Lung (tissue), 12 donors: Measurements from ENCODE around the gene YBX2. TPM values are rescaled to one million over a fixed set of nuclear protein-coding genes. Genes with fewer than 3 reads are reported as not detected.

Source experiments
- ATAC-seq: fragments of 200-7000 bp; cut with Tn5 transposase; one replicate; pipeline ENCODE4 v1.9.1; 2020; ENCODE audit warnings: moderate number of reproducible peaks; ENCODE audit not compliant: insufficient read depth, low FRiP score
- DNase-seq, 3 donors: peaks; one replicate each; pipeline ENCODE4 v3.0.0-alpha.2; 2013 to 2017
- H3K27ac ChIP-seq, 2 donors: one replicate each; pipeline ENCODE4 v1.5.1; 2013; ENCODE audit warnings: mild to moderate bottlenecking in 2 of 2, moderate library complexity in 2 of 2, control low read depth in 1 of 2, inconsistent platforms in 1 of 2, low read depth in 1 of 2, low read length in 1 of 2
- H3K27me3 ChIP-seq, 3 donors: one replicate each; pipeline ENCODE4 v1.5.1; 2013; ENCODE audit warnings: low read length in 2 of 3; ENCODE audit not compliant: control insufficient read depth in 3 of 3, insufficient read depth in 3 of 3
- H3K36me3 ChIP-seq, 4 donors: one replicate each; pipeline ENCODE4 v1.5.1; 2013; ENCODE audit warnings: low read length in 4 of 4, mild to moderate bottlenecking in 1 of 4, moderate library complexity in 1 of 4; ENCODE audit not compliant: control insufficient read depth in 4 of 4, insufficient read depth in 4 of 4
- H3K4me1 ChIP-seq, 5 donors: one replicate each; pipeline ENCODE4 v1.5.1; 2013; ENCODE audit warnings: low read length in 5 of 5, mild to moderate bottlenecking in 2 of 5, moderate library complexity in 1 of 5; ENCODE audit not compliant: control insufficient read depth in 5 of 5, insufficient read depth in 5 of 5
- H3K4me3 ChIP-seq: one replicate; pipeline ENCODE4 v1.5.1; 2013; ENCODE audit warnings: mild to moderate bottlenecking, control low read depth, moderate library complexity
- H3K9ac ChIP-seq, 2 donors: one replicate each; pipeline ENCODE4 v1.5.1; 2013; ENCODE audit warnings: low read length in 2 of 2, control low read depth in 1 of 2; ENCODE audit not compliant: insufficient read depth in 1 of 2
- H3K9me3 ChIP-seq, 4 donors: one replicate each; pipeline ENCODE4 v1.5.1; 2013; ENCODE audit warnings: low read length in 3 of 4, mild to moderate bottlenecking in 1 of 4, moderate library complexity in 1 of 4; ENCODE audit not compliant: control insufficient read depth in 4 of 4, insufficient read depth in 3 of 4
- CTCF ChIP-seq: IDR thresholded peaks from 2 replicates; pipeline ENCODE4 v1.5.1; 2012; ENCODE audit warnings: mild to moderate bottlenecking; ENCODE audit errors: control extremely low read depth, extremely low read depth
- WGBS, 2 donors: extraction: QIAGEN DNeasy Blood & Tissue Kit; methylation state at CpG; one replicate each; pipeline ENCODE4 v1.1.7; 2013; 5-methylcytosine and 5-hydroxymethylcytosine counted together
- polyA plus RNA-seq, 2 donors: library from polyadenylated mRNA; stranded (reverse); fragments of 200-250 nt; gene quantifications; one replicate each; pipeline ENCODE4 v1.2.1, GENCODE V29; 2013
- total RNA-seq, 2 donors: library from RNA; depleted of rRNA in 1 of 2; stranded (reverse); fragments of >200 nt in 1 of 2; gene quantifications; one replicate each; pipeline ENCODE4 v1.2.1, GENCODE V29; 2014 to 2021
- donor health status: control.
- donor health status: control.
- donor health status: Bipolar disorder and iron deficiency.
- donor health status: healthy.
- donor health status: DM: yes; HTN: yes; CAD: no.

YBX2 gene
- total and polyA plus RNA-seq, 4 donors: 0.03 to 0.57 (median 0.40) TPM

- no peak for ATAC-seq
- H3K36me3 ChIP-seq: peaks cover 0 to 30% (median 12%) of the 10 kb centered on the region in 4 donors
- peaks cover 0 to 13% (median 3%) of the 10 kb centered on the region in 5 donors for H3K4me1 ChIP-seq
- no peak overlapping the region for H3K4me3 ChIP-seq
- no peak overlapping the region for H3K9ac ChIP-seq
- no peaks in the 10 kb centered on the region for H3K9me3 ChIP-seq
- peaks cover 0 to 6% (median 3%) of the 10 kb centered on the region in 3 donors for H3K27me3 ChIP-seq
- DNase-seq: no peak
- no peak for TF ChIP-seq CTCF
- peak overlapping the region in 1 of 2 donors; percentile 10 for H3K27ac ChIP-seq
- 89 to 95% methylated on average over 8 of the region's 8 CpGs for WGBS, 2 donors
Observed at GRCh38 chr17:7256766-7257456, 37.5 kb downstream of the YBX2 start.

- Histone ChIP-seq H3K4me3 (no peak overlapping the region), H3K27ac (no peak overlapping the region), H3K36me3 (peaks cover 0 to 27% (median 12%) of the 10 kb centered on the region in 4 donors), H3K9ac (no peak overlapping the region), H3K9me3 (no peaks in the 10 kb centered on the region), H3K27me3 (no peaks in the 10 kb centered on the region), H3K4me1 (peaks cover 0 to 22% (median 6%) of the 10 kb centered on the region in 5 donors)
- ATAC-seq: no peak
- WGBS, 2 donors: 89 to 94% methylated on average over 4 of the region's 4 CpGs
- TF ChIP-seq CTCF: no peak
- DNase-seq: no peak
Observed at GRCh38 chr17:7254511-7254910, 39.9 kb downstream of the YBX2 start.

GRCh38 chr17:7253082-7253481, 41.4 kb downstream of the YBX2 start:
- no peak for TF ChIP-seq CTCF
- peak overlapping the region in 1 of 2 donors; percentile 88 for H3K27ac ChIP-seq
- no peak overlapping the region for H3K4me3 ChIP-seq
- peaks cover 0 to 19% (median 10%) of the 10 kb centered on the region in 4 donors for H3K36me3 ChIP-seq
- H3K9ac ChIP-seq: peak overlapping the region; percentile 72 to 97
- ATAC-seq: no peak
- no peak for DNase-seq
- no peaks in the 10 kb centered on the region for H3K9me3 ChIP-seq
- 74 to 87% methylated on average over 5 of the region's 5 CpGs for WGBS, 2 donors
- peaks cover 0 to 26% (median 11%) of the 10 kb centered on the region in 5 donors for H3K4me1 ChIP-seq
- no peaks in the 10 kb centered on the region for H3K27me3 ChIP-seq
